Measurements from ENCODE around the gene GLDN. TPM values are rescaled to one million over a fixed set of nuclear protein-coding genes. Genes with fewer than 3 reads are reported as not detected.

GLDN gene
- total and polyA plus RNA-seq, 2 of the 8 experiments (the other 6 are each of a cell fraction or from before 2014, with no cell fraction given): 0.24 to 0.50 TPM

DNA sequence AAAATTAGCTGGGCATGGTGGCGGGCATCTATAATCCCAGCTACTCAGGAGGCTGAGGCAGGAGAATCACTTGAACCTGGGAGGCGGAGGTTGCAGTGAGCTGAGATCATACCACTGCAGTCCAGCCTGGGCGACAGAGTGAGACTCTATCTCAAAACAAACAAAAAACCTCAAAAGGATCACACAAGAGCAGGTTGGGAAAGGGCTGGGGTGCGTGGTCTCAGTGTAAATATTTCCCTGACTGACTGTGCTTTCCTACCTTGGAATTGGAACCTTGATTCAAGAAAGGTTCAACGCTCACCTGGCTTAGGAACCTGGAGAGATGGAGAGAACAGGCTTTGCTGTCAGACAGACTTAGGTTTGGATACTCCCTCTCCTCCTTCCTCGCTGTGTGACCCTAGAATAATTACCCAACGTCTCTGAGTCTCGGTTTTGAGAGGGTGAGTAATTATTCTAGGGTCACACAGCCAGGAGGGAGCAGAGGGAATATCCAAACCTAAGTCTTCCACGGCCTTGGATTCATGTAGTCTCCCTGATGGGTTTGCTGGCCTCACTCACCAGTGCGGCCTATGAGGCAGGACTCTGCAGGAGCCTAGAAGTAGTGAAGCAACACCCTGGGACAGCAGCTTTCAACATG lies 27.7 kb upstream of the GLDN start (continued):
- TF ChIP-seq HDAC2 (IDR thresholded peaks at IDR 0.05; ENCODE audit: borderline replicate concordance in 1 of 2, low read depth in 2 of 2, low read length in 2 of 2) (no peak), KDM4A (IDR thresholded peaks at IDR 0.05; ENCODE audit: low read depth, low read length, severe bottlenecking) (no peak), PHF8 (conservative IDR thresholded peaks at IDR 0.05; ENCODE audit: low read depth, low read length) (no peak)
